BJ (cell line): ENCODE measurements around the gene HBZ. TPM values are rescaled to one million over a fixed set of nuclear protein-coding genes. Genes with fewer than 3 reads are reported as not detected.
A peak's percentile ranks its signal among the peaks of the same experiment; 100 is the strongest.

Experiments used
- CTCF ChIA-PET: fragments of 350-600 bp; formaldehyde crosslinking; extraction: SDS; loops from one replicate; lab custom pipeline; 2021; ENCODE audit warnings: antibody characterized with exemption, inconsistent platforms; lab: Yijun Ruan, JAX
- POLR2A ChIA-PET: fragments of 300-600 bp; sonication (Branson Sonifier 250); formaldehyde crosslinking; extraction: SDS; loops from one replicate; lab custom pipeline; 2021; ENCODE audit warnings: antibody characterized with exemption; lab: Charles Lee
- DNase-seq: peaks from one replicate; pipeline ENCODE4 v3.0.0-alpha.2; 2011; ENCODE audit warnings: low read depth
- H3K27me3 ChIP-seq: 2 replicates; pipeline ENCODE4 v1.6.0; 2011; ENCODE audit warnings: low read length; ENCODE audit not compliant: control insufficient read depth, insufficient read depth
- H3K36me3 ChIP-seq: 2 replicates; pipeline ENCODE4 v1.5.1; 2011; ENCODE audit warnings: low read length; ENCODE audit not compliant: control insufficient read depth, insufficient read depth
- H3K4me3 ChIP-seq: 2 replicates; pipeline ENCODE4 v1.5.1; 2011; ENCODE audit warnings: low read depth, mild to moderate bottlenecking, control low read depth, low read length
- polyA plus RNA-seq: library from polyadenylated mRNA; depleted of rRNA; stranded (reverse); fragments of >200 nt; gene quantifications from 2 replicates; pipeline ENCODE4 v1.2.3, GENCODE V29; 2011
- TF ChIP-seq, protein P1 (sequence below): IDR thresholded peaks from 2 replicates; pipeline ENCODE4 v1.5.1; 2011; ENCODE audit warnings: low read depth, mild to moderate bottlenecking, control low read depth, inconsistent platforms, low read length, moderate library complexity; ENCODE audit not compliant: insufficient read depth

Gene HBZ
- polyA plus RNA-seq, 1 experiment = not detected

DNA sequence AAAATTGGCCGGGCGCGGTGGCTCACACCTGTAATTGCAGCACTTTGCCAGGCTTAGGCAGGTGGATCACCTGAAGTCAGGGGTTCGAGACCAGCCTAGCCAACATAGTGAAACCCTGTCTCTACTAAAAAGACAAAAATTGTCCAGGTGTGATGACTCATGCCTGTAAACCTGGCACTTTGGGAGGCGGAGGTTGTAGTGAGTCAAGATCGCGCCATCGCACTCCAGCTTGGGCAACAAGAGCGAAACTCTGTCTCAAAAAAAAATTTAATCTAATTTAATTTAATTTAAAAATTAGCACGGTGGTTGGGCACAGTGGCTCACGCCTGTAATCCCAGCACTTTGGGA, 26.2 kb downstream of the HBZ start:
- TF ChIP-seq, protein P1, sequence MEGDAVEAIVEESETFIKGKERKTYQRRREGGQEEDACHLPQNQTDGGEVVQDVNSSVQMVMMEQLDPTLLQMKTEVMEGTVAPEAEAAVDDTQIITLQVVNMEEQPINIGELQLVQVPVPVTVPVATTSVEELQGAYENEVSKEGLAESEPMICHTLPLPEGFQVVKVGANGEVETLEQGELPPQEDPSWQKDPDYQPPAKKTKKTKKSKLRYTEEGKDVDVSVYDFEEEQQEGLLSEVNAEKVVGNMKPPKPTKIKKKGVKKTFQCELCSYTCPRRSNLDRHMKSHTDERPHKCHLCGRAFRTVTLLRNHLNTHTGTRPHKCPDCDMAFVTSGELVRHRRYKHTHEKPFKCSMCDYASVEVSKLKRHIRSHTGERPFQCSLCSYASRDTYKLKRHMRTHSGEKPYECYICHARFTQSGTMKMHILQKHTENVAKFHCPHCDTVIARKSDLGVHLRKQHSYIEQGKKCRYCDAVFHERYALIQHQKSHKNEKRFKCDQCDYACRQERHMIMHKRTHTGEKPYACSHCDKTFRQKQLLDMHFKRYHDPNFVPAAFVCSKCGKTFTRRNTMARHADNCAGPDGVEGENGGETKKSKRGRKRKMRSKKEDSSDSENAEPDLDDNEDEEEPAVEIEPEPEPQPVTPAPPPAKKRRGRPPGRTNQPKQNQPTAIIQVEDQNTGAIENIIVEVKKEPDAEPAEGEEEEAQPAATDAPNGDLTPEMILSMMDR = no peak
- Histone ChIP-seq H3K36me3 (no peaks in the 10 kb centered on the region), H3K27me3 (peaks cover 18% of the 10 kb centered on the region), H3K4me3 (no peak overlapping the region)
- no peak for DNase-seq
- ChIA-PET POLR2A (no interaction called here), CTCF (interaction anchor here (1.7 kb wide), 1 partner anchor 61 kb away, joined by 6 read pairs; no protein-coding TSS in a partner anchor)

DNA sequence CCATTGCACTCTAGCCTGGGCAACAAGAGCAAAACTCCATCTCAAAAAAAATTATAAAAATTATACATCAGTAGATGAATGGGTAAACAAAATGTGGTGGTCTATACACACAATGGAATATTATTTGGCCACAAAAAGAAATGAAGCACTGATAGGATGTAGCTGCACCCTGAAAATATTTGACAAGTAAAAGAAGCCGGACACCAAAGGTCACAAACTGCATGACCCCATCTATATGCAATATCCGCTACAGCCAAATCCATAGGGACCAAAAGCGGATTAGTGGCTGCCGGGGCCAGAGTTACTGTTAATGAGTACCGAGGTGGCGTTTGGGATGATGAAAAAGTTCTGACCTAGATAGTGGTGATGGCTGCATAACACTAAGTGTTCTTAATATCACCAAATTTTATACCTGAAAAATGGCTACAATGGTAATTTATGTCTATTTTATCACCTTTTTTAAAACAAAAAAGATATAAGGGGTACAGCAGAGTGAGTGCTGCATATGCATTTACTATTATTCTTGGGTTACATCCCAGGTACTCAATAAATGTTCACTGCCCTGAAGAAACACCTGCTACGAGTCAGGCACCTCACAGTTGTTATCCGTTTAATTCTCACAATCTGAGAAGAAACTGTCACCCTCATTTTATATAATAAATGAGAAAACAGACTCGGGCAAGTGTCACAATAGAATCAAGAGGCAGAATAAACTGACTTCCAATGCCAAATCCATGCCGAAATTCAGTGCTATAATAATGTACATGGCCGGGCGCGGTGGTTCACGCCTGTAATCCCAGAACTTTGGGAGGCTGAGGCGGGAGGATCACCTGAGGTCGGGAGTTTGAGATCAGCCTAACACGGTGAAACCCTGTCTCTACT, 27.0 kb downstream of the HBZ start:
- TF ChIP-seq, protein P1 = no peak
- POLR2A ChIA-PET = no interaction called here
- no peak for DNase-seq

DNA sequence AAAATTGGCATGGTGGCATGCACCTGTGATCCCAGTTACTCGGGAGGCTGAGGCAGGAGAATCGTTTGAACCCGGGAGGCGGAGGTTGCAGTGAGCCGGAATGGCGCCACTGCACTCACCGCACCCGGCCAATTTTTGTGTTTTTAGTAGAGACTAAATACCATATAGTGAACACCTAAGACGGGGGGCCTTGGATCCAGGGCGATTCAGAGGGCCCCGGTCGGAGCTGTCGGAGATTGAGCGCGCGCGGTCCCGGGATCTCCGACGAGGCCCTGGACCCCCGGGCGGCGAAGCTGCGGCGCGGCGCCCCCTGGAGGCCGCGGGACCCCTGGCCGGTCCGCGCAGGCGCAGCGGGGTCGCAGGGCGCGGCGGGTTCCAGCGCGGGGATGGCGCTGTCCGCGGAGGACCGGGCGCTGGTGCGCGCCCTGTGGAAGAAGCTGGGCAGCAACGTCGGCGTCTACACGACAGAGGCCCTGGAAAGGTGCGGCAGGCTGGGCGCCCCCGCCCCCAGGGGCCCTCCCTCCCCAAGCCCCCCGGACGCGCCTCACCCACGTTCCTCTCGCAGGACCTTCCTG, 27.7 kb downstream of the HBZ start, which contains the start of gene HBQ1:
TSS of gene HBQ1 (plus strand) at position 359 of the 575 bp plus-strand sequence. CDS start at position 387, 28 bp downstream.
- H3K4me3 ChIP-seq = peak within 1 kb of the TSS; percentile 29
- TF ChIP-seq, protein P1 = 0 out of 2 replicates have a peak, but pooled peaks have one; percentile 1
- ChIA-PET POLR2A (interaction anchor here (0.5 kb wide), 1 partner anchor 65 kb away, joined by 11 read pairs; no protein-coding TSS in a partner anchor), CTCF (interaction anchor here (0.6 to 2.3 kb wide), 19 partner anchors 9 to 183 kb away, joined by 3 to 18 read pairs (median 4); no protein-coding TSS in a partner anchor)
- DNase-seq = no peak
- H3K27me3 ChIP-seq = peaks cover 15% of the 10 kb centered on the region
- no peaks in the 10 kb centered on the region; the same call in 1 of the 2 replicates for H3K36me3 ChIP-seq

More for the DNA sequence above, 27.0 kb downstream of the HBZ start:
- Histone ChIP-seq H3K27me3 (peaks cover 18% of the 10 kb centered on the region), H3K36me3 (no peaks in the 10 kb centered on the region; the same call in 1 of the 2 replicates), H3K4me3 (no peak overlapping the region)
- CTCF ChIA-PET = interaction anchor here (1.0 to 2.3 kb wide), 11 partner anchors 9 to 183 kb away, joined by 3 to 18 read pairs (median 4); no protein-coding TSS in a partner anchor

DNA sequence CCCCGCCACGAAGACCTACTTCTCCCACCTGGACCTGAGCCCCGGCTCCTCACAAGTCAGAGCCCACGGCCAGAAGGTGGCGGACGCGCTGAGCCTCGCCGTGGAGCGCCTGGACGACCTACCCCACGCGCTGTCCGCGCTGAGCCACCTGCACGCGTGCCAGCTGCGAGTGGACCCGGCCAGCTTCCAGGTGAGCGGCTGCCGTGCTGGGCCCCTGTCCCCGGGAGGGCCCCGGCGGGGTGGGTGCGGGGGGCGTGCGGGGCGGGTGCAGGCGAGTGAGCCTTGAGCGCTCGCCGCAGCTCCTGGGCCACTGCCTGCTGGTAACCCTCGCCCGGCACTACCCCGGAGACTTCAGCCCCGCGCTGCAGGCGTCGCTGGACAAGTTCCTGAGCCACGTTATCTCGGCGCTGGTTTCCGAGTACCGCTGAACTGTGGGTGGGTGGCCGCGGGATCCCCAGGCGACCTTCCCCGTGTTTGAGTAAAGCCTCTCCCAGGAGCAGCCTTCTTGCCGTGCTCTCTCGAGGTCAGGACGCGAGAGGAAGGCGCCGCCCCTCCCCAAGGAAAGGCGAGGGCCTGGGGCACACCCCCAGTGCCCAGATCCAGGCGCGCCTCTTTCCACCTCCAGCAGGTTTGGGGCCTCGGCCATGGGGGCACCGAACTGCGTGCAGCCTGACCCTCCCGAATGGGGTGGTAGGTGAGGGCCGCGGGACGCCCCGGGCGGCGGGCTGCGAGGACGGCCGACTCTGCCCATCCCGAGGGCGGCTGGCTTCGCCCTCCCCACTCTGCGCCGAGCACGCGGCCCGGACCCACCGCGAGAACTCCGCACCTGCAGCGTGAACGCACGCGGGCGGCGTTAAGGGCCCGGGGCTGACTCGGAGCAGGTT, 28.5 kb downstream of the HBZ start:
- TF ChIP-seq, protein P1 = peak; percentile 34
- no peak for DNase-seq
- Histone ChIP-seq H3K27me3 (peaks cover 10% of the 10 kb centered on the region), H3K36me3 (no peaks in the 10 kb centered on the region; the same call in 1 of the 2 replicates), H3K4me3 (peak overlapping the region; percentile 29)
- ChIA-PET POLR2A (interaction anchor here (0.5 kb wide), 1 partner anchor 65 kb away, joined by 11 read pairs; no protein-coding TSS in a partner anchor), CTCF (interaction anchor here (0.6 to 2.3 kb wide), 34 partner anchors 9 to 182 kb away, joined by 3 to 18 read pairs (median 4); partner anchors contain the start of gene LUC7L)
